ENCODE results near the gene PPP1R1A. TPM values are rescaled to one million over a fixed set of nuclear protein-coding genes. Genes with fewer than 3 reads are reported as not detected.

The PPP1R1A gene
- 10 to 100 TPM in 1 of 3 donors, under 1 TPM in 2; 0.52 to 30.0 (median 0.75) TPM for total RNA-seq
- long read RNA-seq, donor 1, transcript PPP1R1A-201 (7 exons, 1,826 nt) = major isoform, 45 of 53 reads
- long read RNA-seq, donor 1, partial matches to known transcripts = 2 of 53 reads
- long read RNA-seq, donor 1, other reads (novel, unspliced or antisense) = 6 of 53 reads
- long read RNA-seq, donor 2 = 0 reads

GRCh38 chr12:54588110-54588889 lies at the start of gene PPP1R1A:
Gene PPP1R1A (minus strand): TSS chr12:54588659. CDS start chr12:54588488, 171 bp downstream.
- H3K4me1 ChIP-seq (ENCODE audit: low read depth) = peaks cover 5% of the 10 kb centered on the region

DNA sequence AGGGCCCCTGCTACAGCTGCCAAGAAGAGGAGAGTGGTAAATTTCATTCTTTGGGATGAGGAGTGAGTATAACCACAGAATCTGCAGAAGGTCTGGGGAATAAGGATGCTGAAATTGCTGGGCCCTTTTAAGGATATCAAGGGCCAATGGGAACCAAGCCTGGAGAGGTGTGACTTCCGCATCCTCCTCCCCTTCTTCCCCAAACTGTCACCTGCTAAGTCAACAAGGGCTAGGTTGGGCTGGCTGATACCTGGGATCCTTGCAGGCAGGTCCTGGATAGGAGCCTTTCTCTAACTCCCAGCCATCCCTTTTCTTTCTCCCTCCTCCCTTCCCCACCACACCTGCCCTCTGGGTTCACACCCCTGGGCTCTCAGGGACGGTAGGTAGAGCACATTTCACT lies 46.3 kb upstream of the PPP1R1A start, which contains the start of gene LACRT:
LACRT (minus strand) TSS at position 101 of the 400 bp plus-strand sequence; CDS start at position 47, 54 bp downstream.
- Histone ChIP-seq H3K36me3 (ENCODE audit: low read depth) (no peaks in the 10 kb centered on the region), H3K9me3 (no peaks in the 10 kb centered on the region), H3K4me3 (no peak within 1 kb of the TSS), H3K4me1 (ENCODE audit: low read depth) (no peaks in the 10 kb centered on the region)
- TF ChIP-seq CTCF (IDR thresholded peaks at IDR 0.05) = no peak
- DNase-seq (no peak), ATAC-seq (no peak)
- intact Hi-C loops (cut with DNase I, micrococcal nuclease) = no loop called here

More at GRCh38 chr12:54588110-54588889, at the start of gene PPP1R1A:
- Histone ChIP-seq H3K36me3 (ENCODE audit: low read depth) (no peaks in the 10 kb centered on the region), H3K4me3 (no peak within 1 kb of the TSS), H3K9me3 (no peaks in the 10 kb centered on the region)
- DNase-seq (peak in 1 of 3 donors; percentile 33), ATAC-seq (peak; percentile 59)
- intact Hi-C loops (cut with DNase I, micrococcal nuclease) = no loop called here
- TF ChIP-seq CTCF (IDR thresholded peaks at IDR 0.05) = no peak

- no peak overlapping the region for H3K4me3 ChIP-seq
- no peak for ATAC-seq
- H3K4me1 ChIP-seq (ENCODE audit: low read depth) = no peaks in the 10 kb centered on the region
- no peaks in the 10 kb centered on the region for H3K36me3 ChIP-seq (ENCODE audit: low read depth)
- TF ChIP-seq CTCF (IDR thresholded peaks at IDR 0.05) = no peak
- no peak for DNase-seq
- intact Hi-C loops (cut with DNase I, micrococcal nuclease) = no loop called here
- H3K9me3 ChIP-seq = peaks cover 4% of the 10 kb centered on the region
Measured at GRCh38 chr12:54631988-54632728, 43.7 kb upstream of the PPP1R1A start.

GRCh38 chr12:54631551-54631950 lies 43.1 kb upstream of the PPP1R1A start:
- no peaks in the 10 kb centered on the region for H3K36me3 ChIP-seq (ENCODE audit: low read depth)
- DNase-seq (no peak), ATAC-seq (no peak)
- H3K4me3 ChIP-seq = no peak overlapping the region
- peaks cover 4% of the 10 kb centered on the region for H3K9me3 ChIP-seq
- intact Hi-C loops (cut with DNase I, micrococcal nuclease) = no loop called here
- TF ChIP-seq CTCF (IDR thresholded peaks at IDR 0.05) = no peak
- no peaks in the 10 kb centered on the region for H3K4me1 ChIP-seq (ENCODE audit: low read depth)

GRCh38 chr12:54629925-54630324 lies 41.5 kb upstream of the PPP1R1A start:
- DNase-seq (no peak), ATAC-seq (no peak)
- Histone ChIP-seq H3K9me3 (peaks cover 4% of the 10 kb centered on the region), H3K4me3 (no peak overlapping the region), H3K36me3 (ENCODE audit: low read depth) (no peaks in the 10 kb centered on the region), H3K4me1 (ENCODE audit: low read depth) (no peaks in the 10 kb centered on the region)
- intact Hi-C loops (cut with DNase I, micrococcal nuclease) = no loop called here
- no peak for TF ChIP-seq CTCF (IDR thresholded peaks at IDR 0.05)

Data from mucosa of descending colon (tissue), 3 donors.